Skeletal muscle satellite cell (primary cell): ENCODE data around the gene MPV17L.
"Not testable (repeated sequence)": the region's sequence is repeated elsewhere in the genome, so short reads cannot be mapped to it uniquely, and the experiment has no call there.

Source experiments
- H3K27me3 ChIP-seq: 2 replicates; pipeline ENCODE4 v1.7.0; 2013; ENCODE audit warnings: low read length; ENCODE audit not compliant: control insufficient read depth, insufficient read depth
- H3K36me3 ChIP-seq: 2 replicates; pipeline ENCODE4 v1.7.0; 2013; ENCODE audit warnings: mild to moderate bottlenecking, control low read depth, low read length; ENCODE audit not compliant: insufficient read depth
- H3K4me1 ChIP-seq: 2 replicates; pipeline ENCODE4 v1.7.0; 2013; ENCODE audit warnings: low read length; ENCODE audit not compliant: control insufficient read depth, insufficient read depth
- H3K4me2 ChIP-seq: 2 replicates; pipeline ENCODE4 v1.7.0; 2013; ENCODE audit warnings: mild to moderate bottlenecking, low read length
- H3K4me3 ChIP-seq: 2 replicates; pipeline ENCODE4 v1.7.0; 2013; ENCODE audit warnings: low read length
- H3K9ac ChIP-seq: 2 replicates; pipeline ENCODE4 v1.7.0; 2013; ENCODE audit warnings: mild to moderate bottlenecking, low read depth, low read length, moderate library complexity
- H3K9me3 ChIP-seq: replicated peaks from 2 replicates; pipeline ENCODE4 v1.7.0; 2013; ENCODE audit warnings: mild to moderate bottlenecking, control low read depth, low read length

Gene MPV17L

GRCh38 chr16:15396509-15396829 is 915 bp downstream of the MPV17L start:
- H3K36me3 ChIP-seq, H3K4me1 ChIP-seq, H3K4me3 ChIP-seq, H3K9me3 ChIP-seq, H3K27me3 ChIP-seq, H3K9ac ChIP-seq: not testable (repeated sequence)
- peak overlapping the region; percentile 90 for H3K4me2 ChIP-seq

- H3K4me2 ChIP-seq = no peak overlapping the region
- H3K9me3 ChIP-seq = no peaks in the 10 kb centered on the region
- H3K4me1 ChIP-seq = no peaks in the 10 kb centered on the region
- H3K36me3 ChIP-seq = no peaks in the 10 kb centered on the region
- no peak overlapping the region for H3K4me3 ChIP-seq
- H3K9ac ChIP-seq = no peak overlapping the region
- peaks cover 10% of the 10 kb centered on the region for H3K27me3 ChIP-seq
These were observed 1.5 kb downstream of the MPV17L start for GRCh38 chr16:15396948-15397594.

- no peaks in the 10 kb centered on the region for H3K4me1 ChIP-seq
- H3K4me3 ChIP-seq = no peak overlapping the region
- H3K4me2 ChIP-seq = no peak overlapping the region
- peaks cover 10% of the 10 kb centered on the region for H3K27me3 ChIP-seq
- no peak overlapping the region for H3K9ac ChIP-seq
- H3K36me3 ChIP-seq = no peaks in the 10 kb centered on the region
- H3K9me3 ChIP-seq = no peaks in the 10 kb centered on the region
These were observed 3.2 kb downstream of the MPV17L start for GRCh38 chr16:15398618-15399316.

GRCh38 chr16:15399317-15399716 is 3.8 kb downstream of the MPV17L start:
- Histone ChIP-seq H3K4me2 (no peak overlapping the region), H3K9me3 (no peaks in the 10 kb centered on the region), H3K4me1 (no peaks in the 10 kb centered on the region), H3K9ac (no peak overlapping the region), H3K4me3 (no peak overlapping the region), H3K36me3 (no peaks in the 10 kb centered on the region), H3K27me3 (peaks cover 10% of the 10 kb centered on the region)

- not testable (repeated sequence) for H3K27me3 ChIP-seq, H3K4me1 ChIP-seq, H3K4me3 ChIP-seq, H3K4me2 ChIP-seq, H3K9me3 ChIP-seq, H3K9ac ChIP-seq, H3K36me3 ChIP-seq
These were observed 4.8 kb downstream of the MPV17L start for GRCh38 chr16:15400314-15400713.

GRCh38 chr16:15401972-15402371 is 6.4 kb downstream of the MPV17L start:
- Histone ChIP-seq H3K9ac (no peak overlapping the region), H3K4me2 (no peak overlapping the region)

GRCh38 chr16:15403392-15403995 is 7.9 kb downstream of the MPV17L start:
- Histone ChIP-seq H3K4me2 (no peak overlapping the region), H3K27me3 (peaks cover 3% of the 10 kb centered on the region), H3K9ac (no peak overlapping the region), H3K4me1 (no peaks in the 10 kb centered on the region), H3K36me3 (no peaks in the 10 kb centered on the region), H3K9me3 (no peaks in the 10 kb centered on the region), H3K4me3 (no peak overlapping the region)

More at GRCh38 chr16:15401972-15402371, 6.4 kb downstream of the MPV17L start:
- Histone ChIP-seq H3K4me3 (no peak overlapping the region), H3K4me1 (no peaks in the 10 kb centered on the region), H3K9me3 (no peaks in the 10 kb centered on the region), H3K27me3 (peaks cover 6% of the 10 kb centered on the region), H3K36me3 (no peaks in the 10 kb centered on the region)

- H3K4me1 ChIP-seq, H3K4me3 ChIP-seq, H3K9me3 ChIP-seq, H3K36me3 ChIP-seq, H3K27me3 ChIP-seq, H3K9ac ChIP-seq, H3K4me2 ChIP-seq: not testable (repeated sequence)
These were observed 8.5 kb downstream of the MPV17L start for GRCh38 chr16:15404091-15404490.

- Histone ChIP-seq H3K4me1 (no peaks in the 10 kb centered on the region), H3K36me3 (no peaks in the 10 kb centered on the region), H3K4me2 (no peak overlapping the region), H3K9ac (no peak overlapping the region), H3K9me3 (no peaks in the 10 kb centered on the region), H3K4me3 (no peak overlapping the region), H3K27me3 (no peaks in the 10 kb centered on the region)
These were observed 9.2 kb downstream of the MPV17L start for GRCh38 chr16:15404792-15405191.

- H3K36me3 ChIP-seq, H3K9ac ChIP-seq, H3K4me1 ChIP-seq, H3K4me3 ChIP-seq, H3K9me3 ChIP-seq, H3K4me2 ChIP-seq, H3K27me3 ChIP-seq: not testable (repeated sequence)
These were observed 12.2 kb downstream of the MPV17L start for GRCh38 chr16:15407756-15408155.

- not testable (repeated sequence) for H3K9me3 ChIP-seq, H3K4me1 ChIP-seq, H3K36me3 ChIP-seq, H3K9ac ChIP-seq, H3K27me3 ChIP-seq, H3K4me3 ChIP-seq, H3K4me2 ChIP-seq
These were observed 13.9 kb downstream of the MPV17L start for GRCh38 chr16:15409476-15409875.

- H3K4me1 ChIP-seq = peaks cover 16% of the 10 kb centered on the region
- H3K27me3 ChIP-seq = peaks cover 5% of the 10 kb centered on the region
- no peak overlapping the region for H3K9ac ChIP-seq
- H3K36me3 ChIP-seq = no peaks in the 10 kb centered on the region
- peak overlapping the region; percentile 68 for H3K4me2 ChIP-seq
- H3K9me3 ChIP-seq = no peaks in the 10 kb centered on the region
- no peak overlapping the region for H3K4me3 ChIP-seq
These were observed 20.0 kb downstream of the MPV17L start for GRCh38 chr16:15415511-15415985.
